RCC 7860 (cell line): ENCODE measurements around the gene SFSWAP.

Experiments used
- DNase-seq: peaks from one replicate; pipeline ENCODE4 v3.0.0-alpha.2; 2015; ENCODE audit warnings: low spot score
- FAIRE-seq: peaks from 2 replicates; lab custom pipeline; 2012; peaks lifted over from hg19 to GRCh38; lab: Jason Lieb, UNC

Gene SFSWAP

GRCh38 chr12:131830914-131831571 is 120.2 kb downstream of the SFSWAP start:
- FAIRE-seq, result no peak
- no peak for DNase-seq

- DNase-seq (no peak), FAIRE-seq (no peak)
Observed at GRCh38 chr12:131831635-131832041, 120.7 kb downstream of the SFSWAP start.

- FAIRE-seq (no peak), DNase-seq (no peak)
Observed at GRCh38 chr12:131832321-131833231, 121.7 kb downstream of the SFSWAP start.

DNA sequence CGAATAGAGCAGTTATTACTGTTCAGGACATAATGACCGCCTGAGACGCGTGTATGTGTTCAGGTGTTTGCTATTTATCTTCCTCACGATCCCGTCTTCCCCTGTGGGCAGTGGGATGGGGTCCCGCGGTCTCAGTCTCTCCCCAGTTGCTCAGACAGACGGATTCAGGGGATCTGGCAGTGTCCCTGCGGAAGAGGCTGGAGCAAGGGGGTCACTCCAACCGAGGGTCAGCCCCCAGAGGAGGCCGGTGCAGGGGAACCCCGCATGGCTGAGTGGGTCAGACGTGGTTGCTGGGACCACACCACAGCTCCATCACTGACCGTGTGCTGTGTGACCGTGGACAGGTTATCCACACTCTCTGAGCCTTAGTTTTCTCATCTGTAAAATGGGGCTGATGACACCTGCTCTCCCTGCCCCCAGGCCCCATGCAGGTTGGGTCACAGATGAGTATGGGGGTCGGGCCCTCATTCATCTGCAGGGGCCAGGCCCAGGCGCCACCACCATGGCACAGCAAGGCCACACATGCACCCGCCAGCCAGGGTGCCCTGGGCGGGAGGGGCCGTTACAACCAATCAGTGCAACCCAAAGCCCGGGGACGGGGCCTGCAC is 122.5 kb downstream of the SFSWAP start:
- FAIRE-seq (no peak), DNase-seq (no peak)

DNA sequence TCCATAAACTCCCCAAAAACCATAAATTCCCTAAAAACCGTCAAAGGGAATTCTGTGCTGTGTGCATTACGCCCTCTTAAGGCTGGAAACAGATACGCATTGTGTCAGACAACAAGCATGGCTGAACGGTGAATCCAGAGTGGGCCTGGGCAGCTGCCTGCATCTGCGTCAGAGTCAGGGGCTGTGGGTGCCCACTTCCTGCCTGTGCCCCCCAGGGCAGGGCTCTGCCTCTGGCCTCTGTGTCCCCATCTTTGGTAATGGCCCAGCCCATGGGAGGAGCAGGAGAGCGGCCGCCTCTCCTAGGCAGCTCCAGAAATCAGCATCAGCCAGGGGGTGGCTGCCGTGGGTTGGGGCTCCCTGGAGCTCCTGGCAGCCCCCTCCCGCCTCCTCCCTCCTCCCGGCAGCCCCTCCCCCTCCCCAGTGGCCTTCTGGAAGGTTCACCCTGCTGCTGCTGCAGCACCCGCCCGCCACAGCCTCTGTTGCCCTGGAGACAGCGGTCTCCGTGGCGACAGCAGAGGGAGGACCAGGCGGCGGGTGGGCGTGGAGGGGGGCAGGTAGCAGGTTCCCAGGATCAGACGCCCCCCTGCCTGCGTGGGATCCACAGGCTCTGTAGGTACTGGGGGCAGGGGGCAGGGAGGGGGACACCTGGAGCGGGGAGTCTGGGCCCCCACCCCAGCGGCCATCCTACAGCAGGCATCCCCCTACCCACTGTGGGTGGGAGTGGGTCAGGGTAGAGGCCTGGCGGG is 123.2 kb downstream of the SFSWAP start:
- FAIRE-seq (no peak), DNase-seq (no peak)

DNA sequence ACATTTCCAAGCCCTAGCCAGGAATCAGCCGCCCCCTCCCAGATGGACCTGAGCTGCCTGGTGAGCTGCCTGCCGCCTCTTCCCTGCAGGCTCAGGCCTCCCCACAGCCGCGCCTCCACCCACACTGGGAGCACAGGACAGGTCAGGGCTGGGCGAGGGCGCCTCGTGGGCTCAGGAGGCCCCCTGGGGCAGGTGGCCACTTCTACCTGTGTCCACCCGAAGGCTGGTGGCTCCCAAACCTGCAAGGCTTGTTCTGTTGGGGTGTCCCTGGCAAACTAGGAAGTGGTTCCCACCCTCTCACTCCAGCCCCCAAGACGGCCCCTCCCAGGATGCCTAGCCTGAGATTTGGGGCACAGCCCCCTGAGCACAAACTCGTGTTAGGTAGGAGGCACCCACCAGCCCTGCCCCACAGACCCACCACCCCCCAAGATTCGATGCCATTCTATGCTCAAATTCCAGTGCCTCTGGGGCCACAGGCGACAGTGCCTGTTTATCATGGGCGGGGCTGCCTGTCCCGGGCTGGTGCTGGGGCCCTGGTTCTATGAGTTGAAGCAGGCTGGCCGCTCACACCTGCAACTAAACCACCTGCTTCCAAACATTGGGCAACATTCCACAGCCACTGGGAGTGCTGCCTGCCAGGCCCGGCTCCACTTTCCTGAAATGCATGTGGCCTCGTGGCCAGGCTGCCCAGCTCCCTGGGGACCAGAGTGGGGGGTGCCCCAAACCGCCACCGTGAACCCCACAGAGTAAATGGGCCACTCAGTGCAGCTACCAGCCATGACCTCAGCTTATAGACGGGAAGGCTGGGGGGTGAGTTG is 124.1 kb downstream of the SFSWAP start:
- FAIRE-seq (no peak), DNase-seq (no peak)

GRCh38 chr12:131835616-131836171 is 124.8 kb downstream of the SFSWAP start:
- FAIRE-seq, result no peak
- DNase-seq, result no peak

DNA sequence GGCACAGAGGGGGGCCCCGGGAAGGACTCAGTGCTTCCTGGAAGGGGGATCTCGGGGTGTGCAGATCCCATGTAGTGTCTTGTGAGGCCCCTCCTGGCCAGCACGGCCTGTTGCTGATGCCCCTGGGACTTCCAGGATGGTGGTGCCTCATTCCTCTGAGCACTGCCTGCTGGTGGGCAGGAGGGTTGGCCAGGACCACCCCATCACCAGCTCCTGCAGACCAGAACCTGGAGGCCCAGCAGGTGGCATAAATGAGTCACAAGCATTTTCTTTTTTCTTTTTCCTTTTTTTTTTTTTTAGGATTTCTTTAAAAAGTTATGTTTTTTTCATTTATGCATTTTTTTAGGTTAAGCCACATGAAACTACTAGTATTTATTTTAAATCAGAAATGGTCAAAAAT is 125.3 kb downstream of the SFSWAP start:
- FAIRE-seq (no peak), DNase-seq (no peak)

DNA sequence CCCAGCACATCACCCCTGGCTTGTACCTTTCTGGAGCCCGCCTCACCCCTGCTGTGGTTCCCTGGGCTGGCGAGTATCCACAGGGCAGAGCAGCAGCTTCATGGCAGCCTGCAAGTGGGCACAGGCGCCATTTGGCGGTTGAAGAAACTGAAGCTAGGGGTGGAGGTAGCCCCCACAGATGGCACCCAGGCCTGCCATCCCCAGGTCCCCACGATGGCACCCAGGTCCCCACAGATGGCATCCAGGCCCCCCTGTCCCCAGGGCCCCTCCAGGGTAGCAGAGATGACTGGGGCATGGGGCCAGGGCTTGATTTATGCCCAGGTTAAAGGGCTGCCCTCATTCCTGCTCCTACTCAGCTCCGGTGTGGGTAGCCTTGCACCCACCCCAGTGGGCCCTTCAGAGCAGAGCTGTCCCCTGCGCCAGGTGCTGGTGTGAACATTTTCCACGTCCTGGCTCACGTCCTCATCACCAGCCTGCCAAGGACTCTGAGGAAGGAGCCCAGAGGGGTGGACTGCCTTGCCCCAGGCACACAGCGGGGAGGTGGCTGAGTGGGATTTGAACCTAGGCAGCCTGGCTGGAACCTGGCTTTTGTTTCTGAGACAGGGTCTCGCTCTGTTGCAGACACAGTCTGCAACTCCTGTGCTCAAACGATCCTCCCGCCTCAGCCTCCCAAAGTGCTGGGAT is 126.0 kb downstream of the SFSWAP start:
- no peak for DNase-seq
- no peak for FAIRE-seq

- DNase-seq (no peak), FAIRE-seq (no peak)
Observed at GRCh38 chr12:131840643-131841416, 129.9 kb downstream of the SFSWAP start.

DNA sequence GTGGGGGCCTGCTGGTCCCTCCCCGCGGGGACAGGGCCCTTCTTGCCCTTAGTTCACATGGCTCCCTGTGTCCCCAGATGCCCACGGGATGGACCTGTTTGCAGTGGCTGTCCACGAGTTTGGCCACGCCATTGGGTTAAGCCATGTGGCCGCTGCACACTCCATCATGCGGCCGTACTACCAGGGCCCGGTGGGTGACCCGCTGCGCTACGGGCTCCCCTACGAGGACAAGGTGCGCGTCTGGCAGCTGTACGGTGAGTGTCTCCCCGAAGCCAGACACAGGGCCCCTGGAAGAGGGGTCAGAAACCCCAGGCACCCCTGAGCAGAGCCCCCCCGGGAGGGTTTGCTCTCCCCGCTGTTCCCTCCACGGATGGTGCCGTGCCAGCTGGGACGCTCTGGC is 130.7 kb downstream of the SFSWAP start:
- FAIRE-seq (no peak), DNase-seq (no peak)

DNA sequence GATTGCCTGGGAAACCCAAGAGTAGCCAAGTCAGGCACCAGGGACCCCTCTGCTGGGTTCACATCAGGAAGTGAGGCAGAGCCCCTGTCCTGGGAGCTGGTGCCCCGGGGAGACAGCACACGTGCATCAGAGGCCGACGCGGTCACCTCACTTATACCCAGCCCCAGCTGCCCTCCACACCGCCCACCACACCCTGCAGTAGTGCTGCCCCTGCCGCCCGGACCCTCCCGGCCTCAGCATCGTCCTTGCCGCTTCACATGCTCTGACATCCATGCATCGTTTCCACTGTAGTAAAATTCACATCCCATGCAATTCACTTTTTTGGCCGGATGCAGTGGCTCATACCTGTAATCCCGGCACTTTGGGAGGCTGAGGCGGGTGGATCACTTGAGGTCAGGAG is 131.3 kb downstream of the SFSWAP start:
- DNase-seq (no peak), FAIRE-seq (no peak)

- no peak for FAIRE-seq
- no peak for DNase-seq
Observed at GRCh38 chr12:131843527-131843926, 132.6 kb downstream of the SFSWAP start.

GRCh38 chr12:131844140-131844539 is 133.2 kb downstream of the SFSWAP start:
- DNase-seq, result no peak
- FAIRE-seq, result no peak

DNA sequence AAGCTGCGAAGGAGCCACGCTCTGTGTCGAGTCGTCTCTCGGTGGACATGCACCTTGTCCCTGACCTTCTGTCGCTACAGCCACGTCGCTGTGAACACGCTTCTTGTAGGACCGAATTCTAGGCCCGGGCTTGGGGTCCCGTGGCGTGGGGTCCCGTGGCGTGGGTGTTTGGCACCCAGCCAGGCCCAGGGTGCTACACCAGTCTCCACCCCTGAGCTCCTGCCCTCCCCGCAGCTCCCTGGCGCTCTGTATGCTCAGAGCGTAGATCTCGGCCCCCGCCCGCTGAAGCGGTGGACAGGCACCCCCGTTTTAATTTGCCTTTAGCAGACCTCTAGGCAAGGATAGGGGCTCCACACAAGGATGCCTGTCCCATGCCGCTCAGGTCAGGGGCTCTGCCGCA is 133.8 kb downstream of the SFSWAP start:
- no peak for FAIRE-seq
- DNase-seq, result no peak

- no peak for FAIRE-seq
Observed at GRCh38 chr12:131845121-131845520, 134.2 kb downstream of the SFSWAP start.

GRCh38 chr12:131847456-131847855 is 136.6 kb downstream of the SFSWAP start:
- FAIRE-seq (no peak), DNase-seq (no peak)

More at GRCh38 chr12:131845121-131845520, 134.2 kb downstream of the SFSWAP start:
- no peak for DNase-seq

GRCh38 chr12:131848753-131849152 is 137.9 kb downstream of the SFSWAP start:
- no peak for FAIRE-seq
- no peak for DNase-seq
